Lower lobe of right lung (tissue), 2 donors: ENCODE measurements around the gene CHTOP. TPM values are rescaled to one million over a fixed set of nuclear protein-coding genes. Genes with fewer than 3 reads are reported as not detected.

Experiments used
- ATAC-seq, 2 donors: fragments of 200-7000 bp; cut with Tn5 transposase; one replicate each; pipeline ENCODE4 v1.9.1; 2020 to 2022; ENCODE audit warnings: mild to moderate bottlenecking in 2 of 2, moderate library complexity in 2 of 2
- DNase-seq: peaks from one replicate; pipeline ENCODE4 v3.0.0-alpha.2; 2020
- H3K27ac ChIP-seq: fragments of 200-600 bp; one replicate; pipeline ENCODE4 v1.8.0; 2022
- H3K27me3 ChIP-seq: fragments of 200-600 bp; one replicate; pipeline ENCODE4 v1.8.0; 2022; ENCODE audit warnings: low read depth
- H3K36me3 ChIP-seq: fragments of 200-600 bp; one replicate; pipeline ENCODE4 v1.8.0; 2022; ENCODE audit warnings: mild to moderate bottlenecking
- H3K4me1 ChIP-seq: fragments of 200-600 bp; one replicate; pipeline ENCODE4 v1.8.0; 2022
- H3K4me3 ChIP-seq: fragments of 200-600 bp; one replicate; pipeline ENCODE4 v1.8.0; 2022; ENCODE audit warnings: mild to moderate bottlenecking
- H3K9me3 ChIP-seq: fragments of 200-600 bp; one replicate; pipeline ENCODE4 v1.8.0; 2022
- CTCF ChIP-seq: fragments of 200-600 bp; IDR thresholded peaks from one replicate; pipeline ENCODE4 v1.8.0; 2022; ENCODE audit warnings: antibody characterized with exemption, mild to moderate bottlenecking
- intact Hi-C: fragments of 100-400 bp; cut with DNase I; formaldehyde crosslinking; loops from one replicate; pipeline ENCODE4 v1.11.0; 2022
- total RNA-seq: library from RNA; stranded (reverse); fragmentation: NEBNext Ultra II Directional; extraction: Animal tissue kit (Norgen Biotek cat#: 25700); gene quantifications from one replicate; pipeline ENCODE4 v1.2.1, GENCODE V29; 2021
- donor health status: DM: no; HTN: yes; CAD: no; lungs with severe emphysema.

Gene CHTOP
- total RNA-seq, 1 donor from 2014 or later = 72.2 TPM

DNA sequence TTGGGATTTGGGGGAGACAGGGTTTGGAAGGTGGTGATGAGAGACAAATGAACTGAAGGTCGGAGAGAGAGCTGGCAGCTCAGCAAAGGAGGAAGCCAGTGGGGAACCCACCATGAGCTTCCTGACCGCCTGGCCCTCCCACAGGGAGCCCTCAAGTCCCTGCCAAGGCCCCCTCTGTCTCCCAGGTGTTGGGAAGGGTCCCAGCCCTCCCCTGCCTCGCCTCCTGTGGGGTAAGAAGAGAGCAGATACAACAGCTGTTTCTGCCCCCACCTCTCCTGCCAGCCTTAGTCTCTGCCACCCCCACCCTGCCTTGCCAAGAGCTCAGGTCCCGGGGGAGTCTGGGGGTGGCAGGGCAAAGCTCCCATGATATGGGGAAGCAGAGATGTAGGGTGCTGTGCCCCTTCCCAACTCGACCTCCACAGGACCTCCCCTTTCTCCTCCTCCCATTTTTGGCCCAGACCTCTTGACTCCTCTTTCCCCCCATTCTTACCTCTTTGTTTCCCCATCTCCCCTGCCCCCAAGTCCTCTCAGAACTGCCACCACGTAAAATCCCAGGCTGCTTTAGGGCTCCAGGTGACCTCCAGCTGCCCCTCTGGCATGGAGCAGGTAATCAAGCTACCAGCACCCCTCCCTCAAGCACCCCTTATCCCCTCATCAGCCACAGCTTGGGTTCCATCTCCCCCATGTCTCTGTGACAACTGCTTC is 5.1 kb upstream of the CHTOP start:
- H3K36me3 ChIP-seq = peaks cover 6% of the 10 kb centered on the region
- TF ChIP-seq CTCF = no peak
- no peaks in the 10 kb centered on the region for H3K9me3 ChIP-seq
- H3K27ac ChIP-seq = peak overlapping the region; percentile 6
- intact Hi-C loops = no loop called here
- DNase-seq (no peak), ATAC-seq (no peak)
- H3K27me3 ChIP-seq = no peaks in the 10 kb centered on the region
- H3K4me1 ChIP-seq = peaks cover 67% of the 10 kb centered on the region
- no peak overlapping the region for H3K4me3 ChIP-seq

DNA sequence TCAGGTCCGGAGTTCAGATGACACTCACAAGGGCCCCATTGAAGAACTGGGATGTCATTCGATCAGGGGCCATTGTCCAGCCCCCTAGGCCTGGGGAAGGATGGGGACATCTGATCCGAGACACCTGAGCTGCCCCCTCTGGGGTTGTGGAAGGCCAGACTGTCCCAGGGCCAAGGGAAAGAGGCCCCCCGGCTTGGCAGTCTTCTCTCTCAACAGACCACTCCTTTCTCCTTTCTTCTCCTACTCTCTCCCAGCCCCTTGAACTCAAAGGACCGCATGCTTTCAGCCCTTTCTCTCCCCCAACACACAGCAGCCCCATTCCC is 4.6 kb upstream of the CHTOP start:
- no peak for TF ChIP-seq CTCF
- Histone ChIP-seq H3K4me3 (no peak overlapping the region), H3K27ac (no peak overlapping the region), H3K27me3 (no peaks in the 10 kb centered on the region), H3K36me3 (peaks cover 6% of the 10 kb centered on the region), H3K4me1 (peaks cover 62% of the 10 kb centered on the region), H3K9me3 (no peaks in the 10 kb centered on the region)
- ATAC-seq (no peak), DNase-seq (no peak)
- intact Hi-C loops = no loop called here

GRCh38 chr1:153629971-153630370 is 3.9 kb upstream of the CHTOP start:
- intact Hi-C loops = no loop called here
- H3K4me3 ChIP-seq = no peak overlapping the region
- no peak for TF ChIP-seq CTCF
- H3K4me1 ChIP-seq = peaks cover 59% of the 10 kb centered on the region
- no peaks in the 10 kb centered on the region for H3K27me3 ChIP-seq
- H3K36me3 ChIP-seq = peaks cover 6% of the 10 kb centered on the region
- ATAC-seq = no peak
- H3K27ac ChIP-seq = peak overlapping the region; percentile 24
- H3K9me3 ChIP-seq = no peaks in the 10 kb centered on the region
- no peak for DNase-seq

- TF ChIP-seq CTCF = no peak
- H3K9me3 ChIP-seq = no peaks in the 10 kb centered on the region
- DNase-seq (no peak), ATAC-seq (no peak)
- peak overlapping the region; percentile 24 for H3K27ac ChIP-seq
- peaks cover 59% of the 10 kb centered on the region for H3K4me1 ChIP-seq
- no peak overlapping the region for H3K4me3 ChIP-seq
- H3K27me3 ChIP-seq = no peaks in the 10 kb centered on the region
- H3K36me3 ChIP-seq = peaks cover 6% of the 10 kb centered on the region
- intact Hi-C loops = no loop called here
These were observed 3.5 kb upstream of the CHTOP start for GRCh38 chr1:153630384-153630783.

DNA sequence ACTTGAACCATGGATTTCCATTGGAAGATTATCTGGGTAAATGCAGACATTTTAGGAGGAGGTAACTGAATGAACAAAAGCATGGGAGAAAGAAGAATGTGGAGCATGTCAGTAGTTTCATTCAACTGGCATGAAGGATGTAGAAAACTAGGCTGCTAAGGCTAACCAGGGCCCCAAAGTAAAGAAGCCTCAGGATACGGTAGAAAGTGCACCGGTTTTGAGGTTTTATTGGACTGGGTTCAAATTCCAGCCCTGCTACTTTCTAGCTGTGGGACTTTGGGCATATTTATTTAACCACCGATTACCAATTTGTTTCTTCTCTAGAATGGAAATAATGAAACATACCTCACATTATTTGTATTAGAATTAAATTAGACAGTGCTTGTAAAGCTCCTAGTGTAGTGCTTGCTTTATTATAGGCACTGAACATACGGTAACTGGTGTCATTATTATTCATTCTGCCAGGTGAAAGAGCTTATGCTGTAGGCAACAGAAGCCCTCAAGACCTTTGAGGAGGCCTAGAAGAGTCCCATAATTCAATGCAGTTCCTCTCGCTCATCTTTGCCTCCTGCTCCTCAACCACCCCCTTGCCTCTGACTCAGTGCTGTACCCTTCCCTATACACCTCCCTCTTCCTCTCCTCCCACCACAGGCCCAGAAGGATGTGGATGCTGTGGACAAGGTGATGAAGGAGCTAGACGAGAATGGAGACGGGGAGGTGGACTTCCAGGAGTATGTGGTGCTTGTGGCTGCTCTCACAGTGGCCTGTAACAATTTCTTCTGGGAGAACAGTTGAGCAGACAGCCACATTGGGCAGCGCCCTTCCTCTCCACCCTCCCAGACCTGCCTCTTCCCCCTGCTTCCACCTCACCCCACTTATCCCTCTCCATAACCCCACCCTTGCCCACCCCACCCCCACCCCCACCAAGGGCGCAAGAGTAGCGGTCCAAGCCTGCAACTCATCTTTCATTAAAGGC is 2.5 kb upstream of the CHTOP start:
- DNase-seq (no peak), ATAC-seq (no peak)
- Histone ChIP-seq H3K4me1 (peaks cover 59% of the 10 kb centered on the region), H3K9me3 (no peaks in the 10 kb centered on the region), H3K36me3 (peaks cover 10% of the 10 kb centered on the region), H3K27ac (no peak overlapping the region), H3K4me3 (no peak overlapping the region), H3K27me3 (no peaks in the 10 kb centered on the region)
- intact Hi-C loops = no loop called here
- no peak for TF ChIP-seq CTCF
